ENCODE data around the gene KIF5B. TPM values are rescaled to one million over a fixed set of nuclear protein-coding genes. Genes with fewer than 3 reads are reported as not detected.

KIF5B gene
- total RNA-seq, 1 experiment from 2014 or later, result 108 TPM

GRCh38 chr10:32002531-32002930 lies 53.7 kb downstream of the KIF5B start:
- H3K27ac Mint-ChIP-seq (ENCODE audit: unreplicated experiment), result peak overlapping the region; percentile 50
- BruUV-seq (replicated peaks), result no TSS peak
- no peaks in the 10 kb centered on the region for H3K27me3 Mint-ChIP-seq (ENCODE audit: unreplicated experiment)
- no peaks in the 10 kb centered on the region for H3K4me1 Mint-ChIP-seq (ENCODE audit: low read depth, unreplicated experiment)
- CTCF ChIA-PET, result no interaction called here
- intact Hi-C loops (cut with micrococcal nuclease; ENCODE audit: unreplicated experiment), result no loop called here
- DNase-seq, result no peak
- H3K4me3 Mint-ChIP-seq (ENCODE audit: low read depth, unreplicated experiment), result no peak overlapping the region
- TF ChIP-seq, protein P1, sequence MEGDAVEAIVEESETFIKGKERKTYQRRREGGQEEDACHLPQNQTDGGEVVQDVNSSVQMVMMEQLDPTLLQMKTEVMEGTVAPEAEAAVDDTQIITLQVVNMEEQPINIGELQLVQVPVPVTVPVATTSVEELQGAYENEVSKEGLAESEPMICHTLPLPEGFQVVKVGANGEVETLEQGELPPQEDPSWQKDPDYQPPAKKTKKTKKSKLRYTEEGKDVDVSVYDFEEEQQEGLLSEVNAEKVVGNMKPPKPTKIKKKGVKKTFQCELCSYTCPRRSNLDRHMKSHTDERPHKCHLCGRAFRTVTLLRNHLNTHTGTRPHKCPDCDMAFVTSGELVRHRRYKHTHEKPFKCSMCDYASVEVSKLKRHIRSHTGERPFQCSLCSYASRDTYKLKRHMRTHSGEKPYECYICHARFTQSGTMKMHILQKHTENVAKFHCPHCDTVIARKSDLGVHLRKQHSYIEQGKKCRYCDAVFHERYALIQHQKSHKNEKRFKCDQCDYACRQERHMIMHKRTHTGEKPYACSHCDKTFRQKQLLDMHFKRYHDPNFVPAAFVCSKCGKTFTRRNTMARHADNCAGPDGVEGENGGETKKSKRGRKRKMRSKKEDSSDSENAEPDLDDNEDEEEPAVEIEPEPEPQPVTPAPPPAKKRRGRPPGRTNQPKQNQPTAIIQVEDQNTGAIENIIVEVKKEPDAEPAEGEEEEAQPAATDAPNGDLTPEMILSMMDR (IDR thresholded peaks at IDR 0.05; ENCODE audit: unreplicated experiment), result no peak
- no peaks in the 10 kb centered on the region for H3K9me3 Mint-ChIP-seq (ENCODE audit: low read depth, unreplicated experiment)
- peaks cover 32% of the 10 kb centered on the region for H3K36me3 Mint-ChIP-seq (ENCODE audit: insufficient read depth, unreplicated experiment)

DNA sequence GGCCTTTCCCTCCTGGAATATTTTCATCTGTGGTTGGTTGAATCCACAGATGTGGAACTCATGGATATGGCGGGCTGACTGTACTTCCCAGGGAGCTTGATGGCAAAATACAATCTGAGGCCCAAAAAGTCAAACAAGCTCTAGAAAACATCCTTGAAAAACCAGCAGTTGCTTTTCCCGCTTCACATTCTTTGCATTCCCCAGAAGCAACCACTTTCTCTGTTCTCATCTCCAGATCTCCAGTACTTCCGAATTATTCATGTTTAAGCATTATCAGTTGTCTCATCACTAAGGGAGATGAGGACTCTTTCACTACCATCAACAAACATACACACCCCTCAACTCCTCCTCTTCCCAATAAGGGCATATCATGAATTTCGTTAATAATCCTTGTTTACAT lies 55.3 kb downstream of the KIF5B start:
- H3K27ac Mint-ChIP-seq (ENCODE audit: unreplicated experiment), result no peak overlapping the region
- no peaks in the 10 kb centered on the region for H3K4me1 Mint-ChIP-seq (ENCODE audit: low read depth, unreplicated experiment)
- intact Hi-C loops (cut with micrococcal nuclease; ENCODE audit: unreplicated experiment), result no loop called here
- H3K27me3 Mint-ChIP-seq (ENCODE audit: unreplicated experiment), result no peaks in the 10 kb centered on the region
- TSS peak; percentile 16 for BruUV-seq (replicated peaks)
- H3K4me3 Mint-ChIP-seq (ENCODE audit: low read depth, unreplicated experiment), result no peak overlapping the region
- no peak for DNase-seq
- peaks cover 18% of the 10 kb centered on the region for H3K36me3 Mint-ChIP-seq (ENCODE audit: insufficient read depth, unreplicated experiment)
- TF ChIP-seq, protein P1 (IDR thresholded peaks at IDR 0.05; ENCODE audit: unreplicated experiment), result no peak
- H3K9me3 Mint-ChIP-seq (ENCODE audit: low read depth, unreplicated experiment), result no peaks in the 10 kb centered on the region
- CTCF ChIA-PET, result interaction anchor here (0.7 kb wide), 2 partner anchors 23 to 26 kb away, joined by 3 read pairs; no protein-coding TSS in a partner anchor

GRCh38 chr10:31999836-32000235 lies 56.4 kb downstream of the KIF5B start:
- no TSS peak for BruUV-seq (replicated peaks)
- H3K4me3 Mint-ChIP-seq (ENCODE audit: low read depth, unreplicated experiment), result no peak overlapping the region
- intact Hi-C loops (cut with micrococcal nuclease; ENCODE audit: unreplicated experiment), result no loop called here
- TF ChIP-seq, protein P1 (IDR thresholded peaks at IDR 0.05; ENCODE audit: unreplicated experiment), result no peak
- no peaks in the 10 kb centered on the region for H3K27me3 Mint-ChIP-seq (ENCODE audit: unreplicated experiment)
- no peak overlapping the region for H3K27ac Mint-ChIP-seq (ENCODE audit: unreplicated experiment)
- CTCF ChIA-PET, result interaction anchor here (0.7 kb wide), 1 partner anchor 36 kb away, joined by 3 read pairs; no protein-coding TSS in a partner anchor
- H3K4me1 Mint-ChIP-seq (ENCODE audit: low read depth, unreplicated experiment), result no peaks in the 10 kb centered on the region
- DNase-seq, result no peak
- peaks cover 7% of the 10 kb centered on the region for H3K36me3 Mint-ChIP-seq (ENCODE audit: insufficient read depth, unreplicated experiment)
- no peaks in the 10 kb centered on the region for H3K9me3 Mint-ChIP-seq (ENCODE audit: low read depth, unreplicated experiment)

- Mint-ChIP-seq H3K27ac (ENCODE audit: unreplicated experiment) (no peak overlapping the region), H3K36me3 (ENCODE audit: insufficient read depth, unreplicated experiment) (peaks cover 6% of the 10 kb centered on the region), H3K9me3 (ENCODE audit: low read depth, unreplicated experiment) (no peaks in the 10 kb centered on the region), H3K27me3 (ENCODE audit: unreplicated experiment) (no peaks in the 10 kb centered on the region), H3K4me3 (ENCODE audit: low read depth, unreplicated experiment) (no peak overlapping the region), H3K4me1 (ENCODE audit: low read depth, unreplicated experiment) (no peaks in the 10 kb centered on the region)
- BruUV-seq (replicated peaks), result no TSS peak
- intact Hi-C loops (cut with micrococcal nuclease; ENCODE audit: unreplicated experiment), result no loop called here
- CTCF ChIA-PET, result no interaction called here
- TF ChIP-seq, protein P1 (IDR thresholded peaks at IDR 0.05; ENCODE audit: unreplicated experiment), result no peak
- DNase-seq, result no peak
Observed at GRCh38 chr10:31999070-31999660, 57.1 kb downstream of the KIF5B start.
